IPS-20b (cell line): ENCODE results near the gene HPCAL1.
A peak's percentile ranks its signal among the peaks of the same experiment; 100 is the strongest.
"Not testable (repeated sequence)": the region's sequence is repeated elsewhere in the genome, so short reads cannot be mapped to it uniquely, and the experiment has no call there.

Experiments used
- H3K27ac ChIP-seq: one replicate; pipeline ENCODE4 v1.5.1; 2013; ENCODE audit warnings: low read length
- H3K27me3 ChIP-seq: 2 replicates; pipeline ENCODE4 v1.6.1; 2013; ENCODE audit warnings: mild to moderate bottlenecking, low read length, inconsistent platforms; ENCODE audit not compliant: insufficient read depth
- H3K36me3 ChIP-seq: 2 replicates; pipeline ENCODE4 v1.6.1; 2013; ENCODE audit warnings: low read depth, mild to moderate bottlenecking, inconsistent platforms, low read length, moderate library complexity; ENCODE audit not compliant: insufficient read depth
- H3K4me1 ChIP-seq: 2 replicates; pipeline ENCODE4 v1.6.1; 2013; ENCODE audit warnings: mild to moderate bottlenecking, control low read depth, inconsistent platforms, low read length, moderate library complexity; ENCODE audit not compliant: insufficient read depth
- H3K4me3 ChIP-seq: 2 replicates; pipeline ENCODE4 v1.5.1; 2013; ENCODE audit warnings: mild to moderate bottlenecking, low read length, inconsistent platforms
- H3K9ac ChIP-seq: 2 replicates; pipeline ENCODE4 v1.6.1; 2013; ENCODE audit warnings: low read depth, mild to moderate bottlenecking, inconsistent platforms, low read length, moderate library complexity
- H3K9me3 ChIP-seq: 2 replicates; pipeline ENCODE4 v1.6.1; 2013; ENCODE audit warnings: mild to moderate bottlenecking, low read depth, low read length, inconsistent platforms; ENCODE audit not compliant: insufficient read depth

Gene HPCAL1

GRCh38 chr2:10448576-10449485 is 146.1 kb downstream of the HPCAL1 start:
- Histone ChIP-seq H3K4me1 (no peaks in the 10 kb centered on the region; the same call in 1 of the 2 replicates), H3K9ac (peak overlapping the region; percentile 85), H3K36me3 (peaks cover 13% of the 10 kb centered on the region), H3K9me3 (no peaks in the 10 kb centered on the region), H3K4me3 (peak overlapping the region; percentile 75), H3K27ac (no peak overlapping the region), H3K27me3 (peaks cover 21% of the 10 kb centered on the region; the same call in 1 of the 2 replicates)

GRCh38 chr2:10449486-10449831 is 146.8 kb downstream of the HPCAL1 start:
- Histone ChIP-seq H3K9me3 (no peaks in the 10 kb centered on the region), H3K4me1 (no peaks in the 10 kb centered on the region; the same call in 1 of the 2 replicates), H3K27me3 (peaks cover 21% of the 10 kb centered on the region; the same call in 1 of the 2 replicates), H3K9ac (no peak overlapping the region; the same call in 1 of the 2 replicates), H3K4me3 (peak overlapping the region; percentile 75), H3K36me3 (peaks cover 6% of the 10 kb centered on the region), H3K27ac (no peak overlapping the region)

- H3K4me3 ChIP-seq = no peak overlapping the region
Observed at GRCh38 chr2:10449838-10450691, 147.4 kb downstream of the HPCAL1 start.

GRCh38 chr2:10451819-10452218 is 149.1 kb downstream of the HPCAL1 start:
- H3K4me1 ChIP-seq = no peaks in the 10 kb centered on the region; the same call in 1 of the 2 replicates
- no peak overlapping the region for H3K27ac ChIP-seq
- H3K9me3 ChIP-seq = no peaks in the 10 kb centered on the region
- H3K4me3 ChIP-seq = no peak overlapping the region
- no peaks in the 10 kb centered on the region for H3K36me3 ChIP-seq
- H3K9ac ChIP-seq = no peak overlapping the region
- peaks cover 21% of the 10 kb centered on the region; the same call in 1 of the 2 replicates for H3K27me3 ChIP-seq

More at GRCh38 chr2:10449838-10450691, 147.4 kb downstream of the HPCAL1 start:
- peaks cover under 1% of the 10 kb centered on the region for H3K36me3 ChIP-seq
- H3K27me3 ChIP-seq = peaks cover 21% of the 10 kb centered on the region; the same call in 1 of the 2 replicates
- H3K9me3 ChIP-seq = no peaks in the 10 kb centered on the region
- no peaks in the 10 kb centered on the region; the same call in 1 of the 2 replicates for H3K4me1 ChIP-seq
- no peak overlapping the region for H3K27ac ChIP-seq
- H3K9ac ChIP-seq = no peak overlapping the region

- no peaks in the 10 kb centered on the region for H3K9me3 ChIP-seq
- no peaks in the 10 kb centered on the region for H3K36me3 ChIP-seq
- no peak overlapping the region for H3K9ac ChIP-seq
- no peak overlapping the region for H3K27ac ChIP-seq
- no peak overlapping the region for H3K4me3 ChIP-seq
- no peaks in the 10 kb centered on the region; the same call in 1 of the 2 replicates for H3K4me1 ChIP-seq
- H3K27me3 ChIP-seq = peaks cover 16% of the 10 kb centered on the region; the same call in 1 of the 2 replicates
Observed at GRCh38 chr2:10452312-10452711, 149.6 kb downstream of the HPCAL1 start.

- Histone ChIP-seq H3K9ac (no peak overlapping the region), H3K27me3 (peaks cover 13% of the 10 kb centered on the region; the same call in 1 of the 2 replicates), H3K9me3 (no peaks in the 10 kb centered on the region), H3K36me3 (no peaks in the 10 kb centered on the region), H3K27ac (no peak overlapping the region), H3K4me1 (no peaks in the 10 kb centered on the region; the same call in 1 of the 2 replicates), H3K4me3 (no peak overlapping the region)
Observed at GRCh38 chr2:10452956-10453904, 150.5 kb downstream of the HPCAL1 start.

- no peaks in the 10 kb centered on the region for H3K36me3 ChIP-seq
- H3K4me3 ChIP-seq = no peak overlapping the region
- H3K27ac ChIP-seq = no peak overlapping the region
- H3K27me3 ChIP-seq = peaks cover 11% of the 10 kb centered on the region; the same call in 1 of the 2 replicates
- H3K9me3 ChIP-seq = no peaks in the 10 kb centered on the region
- H3K9ac ChIP-seq = no peak overlapping the region
- H3K4me1 ChIP-seq = no peaks in the 10 kb centered on the region; the same call in 1 of the 2 replicates
Observed at GRCh38 chr2:10453905-10454298, 151.2 kb downstream of the HPCAL1 start.

- Histone ChIP-seq H3K4me3 (no peak overlapping the region), H3K36me3 (no peaks in the 10 kb centered on the region), H3K9me3 (no peaks in the 10 kb centered on the region), H3K27ac (no peak overlapping the region), H3K9ac (no peak overlapping the region), H3K4me1 (no peaks in the 10 kb centered on the region), H3K27me3 (peaks cover 7% of the 10 kb centered on the region; the same call in 1 of the 2 replicates)
Observed at GRCh38 chr2:10454505-10454904, 151.8 kb downstream of the HPCAL1 start.

GRCh38 chr2:10457195-10457594 is 154.5 kb downstream of the HPCAL1 start:
- not testable (repeated sequence) for H3K27me3 ChIP-seq, H3K4me1 ChIP-seq, H3K4me3 ChIP-seq, H3K9ac ChIP-seq, H3K36me3 ChIP-seq, H3K9me3 ChIP-seq, H3K27ac ChIP-seq

- H3K36me3 ChIP-seq = no peaks in the 10 kb centered on the region
- H3K27me3 ChIP-seq = no peaks in the 10 kb centered on the region
- no peaks in the 10 kb centered on the region for H3K9me3 ChIP-seq
- H3K9ac ChIP-seq = no peak overlapping the region
- no peak overlapping the region for H3K4me3 ChIP-seq
- H3K4me1 ChIP-seq = no peaks in the 10 kb centered on the region
- no peak overlapping the region for H3K27ac ChIP-seq
Observed at GRCh38 chr2:10457846-10458598, 155.3 kb downstream of the HPCAL1 start.
